H9 (cell line): Measurements from ENCODE around the gene ANKRD12. TPM values are rescaled to one million over a fixed set of nuclear protein-coding genes. Genes with fewer than 3 reads are reported as not detected.

Experiments
- DNase-seq: peaks from one replicate; pipeline ENCODE4 v3.0.0-alpha.2; 2017
- H2AFZ ChIP-seq: one replicate; pipeline ENCODE4 v1.6.1; 2013; ENCODE audit warnings: mild to moderate bottlenecking, low read length, control low read depth, moderate library complexity
- H2AK5ac ChIP-seq: 2 replicates; pipeline ENCODE4 v1.6.1; 2013; ENCODE audit warnings: low read length, control low read depth, mixed read lengths; ENCODE audit not compliant: insufficient read length
- H2BK120ac ChIP-seq: one replicate; pipeline ENCODE4 v1.6.1; 2013; ENCODE audit warnings: low read depth, mild to moderate bottlenecking, low read length, control low read depth, inconsistent platforms; ENCODE audit not compliant: poor library complexity, severe bottlenecking
- H2BK12ac ChIP-seq: 2 replicates; pipeline ENCODE4 v1.6.1; 2013; ENCODE audit warnings: low read length, control low read depth, mixed read lengths, low read depth; ENCODE audit not compliant: insufficient read length
- H2BK15ac ChIP-seq: 2 replicates; pipeline ENCODE4 v1.6.1; 2013; ENCODE audit warnings: low read depth, low read length, control low read depth
- H2BK20ac ChIP-seq: one replicate; pipeline ENCODE4 v1.6.1; 2013; ENCODE audit warnings: low read depth, mild to moderate bottlenecking, low read length, control low read depth, inconsistent platforms; ENCODE audit not compliant: poor library complexity, severe bottlenecking
- H2BK5ac ChIP-seq: 2 replicates; pipeline ENCODE4 v1.6.1; 2013; ENCODE audit warnings: low read length, control low read depth, mixed read lengths; ENCODE audit not compliant: insufficient read length
- H3K14ac ChIP-seq: 2 replicates; pipeline ENCODE4 v1.6.1; 2013; ENCODE audit warnings: low read length, control low read depth; ENCODE audit not compliant: insufficient read depth
- H3K18ac ChIP-seq: 2 replicates; pipeline ENCODE4 v1.6.1; 2013; ENCODE audit warnings: low read depth, mild to moderate bottlenecking, mixed read lengths, low read length, control low read depth; ENCODE audit not compliant: insufficient read length
- H3K23ac ChIP-seq: 2 replicates; pipeline ENCODE4 v1.6.1; 2013; ENCODE audit warnings: low read length, control low read depth, mixed read lengths, low read depth; ENCODE audit not compliant: insufficient read length
- H3K23me2 ChIP-seq: 2 replicates; pipeline ENCODE4 v1.6.1; 2013; ENCODE audit warnings: low read depth, mild to moderate bottlenecking, mixed read lengths, low read length, control low read depth; ENCODE audit not compliant: insufficient read length, poor library complexity, severe bottlenecking
- H3K27ac ChIP-seq: 2 replicates; pipeline ENCODE4 v1.5.1; 2013; ENCODE audit warnings: low read length, control low read depth, mixed read lengths, low read depth; ENCODE audit not compliant: insufficient read length
- H3K27me3 ChIP-seq: 2 replicates; pipeline ENCODE4 v1.6.1; 2013; ENCODE audit warnings: low read length, control low read depth, inconsistent platforms; ENCODE audit not compliant: insufficient read depth
- H3K4ac ChIP-seq: 2 replicates; pipeline ENCODE4 v1.6.1; 2013; ENCODE audit warnings: low read depth, mild to moderate bottlenecking, control low read depth, inconsistent platforms, low read length, moderate library complexity
- H3K4me1 ChIP-seq: 2 replicates; pipeline ENCODE4 v1.6.1; 2013; ENCODE audit warnings: low read length, control low read depth, inconsistent platforms; ENCODE audit not compliant: insufficient read depth
- H3K4me2 ChIP-seq: 2 replicates; pipeline ENCODE4 v1.6.1; 2013; ENCODE audit warnings: low read length, control low read depth, mixed read lengths; ENCODE audit not compliant: insufficient read length, insufficient read depth
- H3K56ac ChIP-seq: 2 replicates; pipeline ENCODE4 v1.6.1; 2013; ENCODE audit warnings: low read depth, mild to moderate bottlenecking, mixed read lengths, low read length, control low read depth; ENCODE audit not compliant: insufficient read length
- H3K79me1 ChIP-seq: 2 replicates; pipeline ENCODE4 v1.6.1; 2013; ENCODE audit warnings: low read depth, mild to moderate bottlenecking, moderate library complexity, low read length, control low read depth, inconsistent platforms; ENCODE audit not compliant: insufficient read depth, poor library complexity, severe bottlenecking
- H3K79me2 ChIP-seq: 2 replicates; pipeline ENCODE4 v1.6.1; 2013; ENCODE audit warnings: low read length, control low read depth, inconsistent platforms; ENCODE audit not compliant: insufficient read depth
- H3K9ac ChIP-seq: 2 replicates; pipeline ENCODE4 v1.6.1; 2013; ENCODE audit warnings: low read length, control low read depth, mixed read lengths; ENCODE audit not compliant: insufficient read length; ENCODE audit errors: extremely low read depth
- H3K9me3 ChIP-seq: one replicate; pipeline ENCODE4 v1.6.1; 2013; ENCODE audit warnings: low read depth, low read length, inconsistent platforms; ENCODE audit not compliant: control insufficient read depth
- H3T11ph ChIP-seq: one replicate; pipeline ENCODE4 v1.6.1; 2013; ENCODE audit warnings: mild to moderate bottlenecking, low read length, control low read depth, inconsistent platforms
- H4K20me1 ChIP-seq: one replicate; pipeline ENCODE4 v1.6.1; 2013; ENCODE audit not compliant: control insufficient read depth, insufficient read length, insufficient read depth
- H4K5ac ChIP-seq: 2 replicates; pipeline ENCODE4 v1.6.1; 2013; ENCODE audit warnings: low read depth, mild to moderate bottlenecking, mixed read lengths, low read length, control low read depth; ENCODE audit not compliant: insufficient read length
- H4K8ac ChIP-seq: replicated peaks from 2 replicates; pipeline ENCODE4 v1.6.1; 2013; ENCODE audit warnings: low read length, control low read depth, mixed read lengths, low read depth; ENCODE audit not compliant: insufficient read length
- H4K91ac ChIP-seq: 2 replicates; pipeline ENCODE4 v1.6.1; 2013; ENCODE audit warnings: low read depth, mild to moderate bottlenecking, moderate library complexity, mixed read lengths, low read length, control low read depth; ENCODE audit not compliant: insufficient read length
- H3K27ac Mint-ChIP-seq, 3 experiments: 2 replicates in 2 of 3; 3 replicates in 1 of 3; pipeline ENCODE4 v1.8.0; 2020 to 2021; ENCODE audit warnings: mixed read lengths in 3 of 3, mild to moderate bottlenecking in 1 of 3, moderate library complexity in 1 of 3
- H3K27me3 Mint-ChIP-seq: 2 replicates; pipeline ENCODE4 v1.8.0; 2021; ENCODE audit warnings: low read depth, mild to moderate bottlenecking, moderate library complexity, mixed read lengths
- H3K36me3 Mint-ChIP-seq, 3 experiments: 2 replicates in 2 of 3; 3 replicates in 1 of 3; pipeline ENCODE4 v1.8.0; 2020 to 2021; ENCODE audit warnings: low read depth in 3 of 3, mixed read lengths in 3 of 3; ENCODE audit not compliant: insufficient read depth in 1 of 3
- H3K4me1 Mint-ChIP-seq, 2 experiments: 2 replicates each; pipeline ENCODE4 v1.8.0; 2020; ENCODE audit warnings: mixed read lengths in 2 of 2
- H3K4me3 Mint-ChIP-seq, 2 experiments: 2 replicates in 1 of 2; 3 replicates in 1 of 2; pipeline ENCODE4 v1.8.0; 2020 to 2021; ENCODE audit warnings: mild to moderate bottlenecking in 2 of 2, mixed read lengths in 2 of 2, moderate library complexity in 1 of 2
- H3K9me3 Mint-ChIP-seq, 2 experiments: 2 replicates in 1 of 2; 3 replicates in 1 of 2; pipeline ENCODE4 v1.8.0; 2020; ENCODE audit warnings: mild to moderate bottlenecking in 2 of 2, mixed read lengths in 2 of 2, moderate library complexity in 1 of 2
- WGBS: extraction: QIAGEN DNeasy Blood & Tissue Kit; methylation state at CpG from one replicate; pipeline ENCODE4 v1.1.7; 2013; ENCODE audit warnings: missing lambda C conversion rate, low lambda C conversion rate, mixed read lengths; ENCODE audit not compliant: insufficient read length; ENCODE audit errors: extremely low coverage; 5-methylcytosine and 5-hydroxymethylcytosine counted together
- total RNA-seq: library from RNA; stranded (reverse); gene quantifications from 2 replicates; pipeline ENCODE4 v1.2.1, GENCODE V29; 2021
- TF ChIP-seq, protein P1 (sequence below): fragments of 200-600 bp; sonication (generic); conservative IDR thresholded peaks from 3 replicates; pipeline ENCODE4 v1.8.0; 2021; ENCODE audit warnings: antibody characterized with exemption, mild to moderate bottlenecking

ANKRD12 gene
- total RNA-seq, 1 experiment from 2014 or later, result 38.9 TPM

DNA sequence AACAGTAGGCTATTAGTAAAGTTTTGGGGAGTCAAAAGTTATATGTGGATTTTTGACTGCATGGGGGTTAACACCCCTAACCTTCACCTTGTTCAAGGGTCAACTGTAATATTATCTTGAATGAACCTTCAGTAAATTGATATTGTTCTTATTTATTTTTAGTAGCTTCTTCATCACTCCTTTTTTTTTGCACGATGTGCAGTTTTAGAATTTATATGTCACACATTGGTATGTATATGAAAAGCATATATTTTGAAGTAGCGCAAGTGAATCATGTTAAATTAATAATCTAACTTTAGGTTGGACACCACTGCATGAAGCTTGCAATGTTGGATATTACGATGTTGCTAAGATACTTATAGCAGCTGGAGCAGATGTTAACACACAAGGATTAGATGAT is 79.9 kb downstream of the ANKRD12 start:
- no CpG with 5 or more reads among the region's 3 CpGs for WGBS
- no peak overlapping the region for H2BK15ac ChIP-seq

More for the DNA sequence above, 79.9 kb downstream of the ANKRD12 start:
- peaks cover 4 to 5% of the 10 kb centered on the region in 2 experiments; a peak in 3 of 4 replicates for H3K4me1 Mint-ChIP-seq
- Histone ChIP-seq H3K27me3 (no peaks in the 10 kb centered on the region), H3K4ac (no peak overlapping the region), H2BK5ac (no peak overlapping the region), H3K9ac (no peak overlapping the region), H3K79me1 (no peaks in the 10 kb centered on the region), H3K27ac (no peak overlapping the region), H3K23ac (no peak overlapping the region), H3T11ph (no peak overlapping the region), H4K5ac (no peak overlapping the region), H4K20me1 (no peaks in the 10 kb centered on the region), H3K4me1 (no peaks in the 10 kb centered on the region; the same call in 1 of the 2 replicates), H4K91ac (no peak overlapping the region), H3K18ac (no peak overlapping the region), H3K14ac (no peak overlapping the region), H3K79me2 (no peaks in the 10 kb centered on the region), H2AFZ (no peak overlapping the region), H3K56ac (no peak overlapping the region), H3K23me2 (no peaks in the 10 kb centered on the region), H3K9me3 (no peaks in the 10 kb centered on the region), H2BK20ac (no peak overlapping the region), H4K8ac (no peak overlapping the region), H2BK12ac (no peak overlapping the region), H2AK5ac (no peak overlapping the region), H2BK120ac (no peak overlapping the region), H3K4me2 (no peak overlapping the region)
- TF ChIP-seq, protein P1, sequence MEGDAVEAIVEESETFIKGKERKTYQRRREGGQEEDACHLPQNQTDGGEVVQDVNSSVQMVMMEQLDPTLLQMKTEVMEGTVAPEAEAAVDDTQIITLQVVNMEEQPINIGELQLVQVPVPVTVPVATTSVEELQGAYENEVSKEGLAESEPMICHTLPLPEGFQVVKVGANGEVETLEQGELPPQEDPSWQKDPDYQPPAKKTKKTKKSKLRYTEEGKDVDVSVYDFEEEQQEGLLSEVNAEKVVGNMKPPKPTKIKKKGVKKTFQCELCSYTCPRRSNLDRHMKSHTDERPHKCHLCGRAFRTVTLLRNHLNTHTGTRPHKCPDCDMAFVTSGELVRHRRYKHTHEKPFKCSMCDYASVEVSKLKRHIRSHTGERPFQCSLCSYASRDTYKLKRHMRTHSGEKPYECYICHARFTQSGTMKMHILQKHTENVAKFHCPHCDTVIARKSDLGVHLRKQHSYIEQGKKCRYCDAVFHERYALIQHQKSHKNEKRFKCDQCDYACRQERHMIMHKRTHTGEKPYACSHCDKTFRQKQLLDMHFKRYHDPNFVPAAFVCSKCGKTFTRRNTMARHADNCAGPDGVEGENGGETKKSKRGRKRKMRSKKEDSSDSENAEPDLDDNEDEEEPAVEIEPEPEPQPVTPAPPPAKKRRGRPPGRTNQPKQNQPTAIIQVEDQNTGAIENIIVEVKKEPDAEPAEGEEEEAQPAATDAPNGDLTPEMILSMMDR, result no peak
- no peak for DNase-seq
- H3K27ac Mint-ChIP-seq, result no peak overlapping the region
- no peak overlapping the region for H3K4me3 Mint-ChIP-seq
- H3K27me3 Mint-ChIP-seq, result no peaks in the 10 kb centered on the region
- H3K9me3 Mint-ChIP-seq, result no peaks in the 10 kb centered on the region
- peaks cover 6 to 18% (median 14%) of the 10 kb centered on the region in 3 experiments; a peak in 5 of 7 replicates for H3K36me3 Mint-ChIP-seq
